IMR-90 (cell line): ENCODE data around the gene ACACB. TPM values are rescaled to one million over a fixed set of nuclear protein-coding genes. Genes with fewer than 3 reads are reported as not detected.

ENCODE experiments used
- ATAC-seq: fragments of 200-7000 bp; cut with Tn5 transposase; 2 replicates; pipeline ENCODE4 v1.9.1; 2020; ENCODE audit warnings: low read depth, mild to moderate bottlenecking, moderate library complexity
- BruUV-seq: library from RNA; stranded (reverse); fragments of 400-500 nt; replicated peaks from 2 replicates; lab custom pipeline; 2021; lab: Mats Ljungman, UMichigan
- CTCF ChIA-PET: fragments of 300-600 bp; formaldehyde crosslinking; extraction: SDS; loops from one replicate; lab custom pipeline; 2021; ENCODE audit warnings: antibody characterized with exemption; lab: Yijun Ruan, JAX
- POLR2A ChIA-PET: fragments of 300-600 bp; sonication (Branson Sonifier 250); formaldehyde crosslinking; loops from one replicate; lab custom pipeline; 2022; ENCODE audit warnings: antibody characterized with exemption; ENCODE audit not compliant: unreplicated experiment; lab: Charles Lee
- DNase-seq: peaks from one replicate; pipeline ENCODE4 v3.0.0; 2013
- H2AFZ ChIP-seq: replicated peaks from 2 replicates; pipeline ENCODE3; 2013; ENCODE audit warnings: low read length, mild to moderate bottlenecking; ENCODE audit not compliant: poor library complexity
- H2AK5ac ChIP-seq: 2 replicates; pipeline ENCODE4 v1.6.1; 2013; ENCODE audit warnings: low read depth, low read length, inconsistent platforms
- H2AK9ac ChIP-seq: replicated peaks from 2 replicates; pipeline ENCODE3; 2013; ENCODE audit warnings: mild to moderate bottlenecking, low read depth, low read length, moderate library complexity; ENCODE audit not compliant: poor library complexity
- H2BK120ac ChIP-seq: 2 replicates; pipeline ENCODE4 v1.6.1; 2013; ENCODE audit warnings: low read depth, low read length, inconsistent platforms
- H2BK15ac ChIP-seq: 3 replicates; pipeline ENCODE4 v1.6.1; 2013; ENCODE audit warnings: low read depth, low read length, inconsistent platforms
- H2BK20ac ChIP-seq: 2 replicates; pipeline ENCODE4 v1.6.1; 2013; ENCODE audit warnings: low read depth, mild to moderate bottlenecking, inconsistent platforms, low read length, moderate library complexity
- H2BK5ac ChIP-seq: 2 replicates; pipeline ENCODE4 v1.6.1; 2013; ENCODE audit warnings: mild to moderate bottlenecking, low read depth, low read length, inconsistent platforms; ENCODE audit not compliant: poor library complexity, severe bottlenecking
- H3K14ac ChIP-seq: replicated peaks from 2 replicates; pipeline ENCODE4 v1.6.1; 2013; ENCODE audit warnings: low read depth, low read length, inconsistent platforms
- H3K18ac ChIP-seq: 2 replicates; pipeline ENCODE4 v1.6.1; 2013; ENCODE audit warnings: low read depth, low read length, control low read depth
- H3K23ac ChIP-seq: 2 replicates; pipeline ENCODE4 v1.6.1; 2013; ENCODE audit warnings: low read depth, low read length, inconsistent platforms
- H3K27ac ChIP-seq: 2 replicates; pipeline ENCODE4 v1.5.1; 2013; ENCODE audit warnings: mild to moderate bottlenecking, control low read depth, low read length; ENCODE audit not compliant: insufficient read depth
- H3K27me3 ChIP-seq: 2 replicates; pipeline ENCODE4 v1.6.1; 2013; ENCODE audit warnings: low read length; ENCODE audit not compliant: control insufficient read depth, insufficient read depth
- H3K36me3 ChIP-seq: 2 replicates; pipeline ENCODE4 v1.6.1; 2013; ENCODE audit warnings: low read length, mixed read lengths; ENCODE audit not compliant: control insufficient read depth, insufficient read depth
- H3K4ac ChIP-seq: 2 replicates; pipeline ENCODE4 v1.6.1; 2013; ENCODE audit warnings: low read depth, low read length, inconsistent platforms
- H3K4me1 ChIP-seq: 2 replicates; pipeline ENCODE4 v1.6.1; 2013; ENCODE audit warnings: low read length, mixed read lengths; ENCODE audit not compliant: control insufficient read depth, insufficient read depth
- H3K4me2 ChIP-seq: 2 replicates; pipeline ENCODE4 v1.6.1; 2013; ENCODE audit warnings: low read depth, mild to moderate bottlenecking, control low read depth, low read length, moderate library complexity
- H3K4me3 ChIP-seq: 2 replicates; pipeline ENCODE4 v1.5.1; 2013; ENCODE audit warnings: low read depth, mild to moderate bottlenecking, control low read depth, low read length, moderate library complexity; ENCODE audit not compliant: insufficient read depth
- H3K56ac ChIP-seq: 2 replicates; pipeline ENCODE4 v1.6.1; 2013; ENCODE audit warnings: low read length, inconsistent platforms; ENCODE audit not compliant: insufficient read depth; ENCODE audit errors: extremely low read depth
- H3K79me1 ChIP-seq, 2 experiments: 2 replicates each; pipeline ENCODE4 v1.6.1; 2013; ENCODE audit warnings: low read length in 2 of 2, inconsistent platforms in 1 of 2, low read depth in 1 of 2
- H3K9ac ChIP-seq: 2 replicates; pipeline ENCODE4 v1.6.1; 2013; ENCODE audit warnings: low read depth, low read length, control low read depth
- H3K9me1 ChIP-seq: 2 replicates; pipeline ENCODE4 v1.6.1; 2013; ENCODE audit warnings: low read length, inconsistent platforms; ENCODE audit not compliant: insufficient read depth
- H3K9me3 ChIP-seq: 2 replicates; pipeline ENCODE4 v1.6.1; 2013; ENCODE audit warnings: low read length; ENCODE audit not compliant: control insufficient read depth, insufficient read depth
- H4K20me1 ChIP-seq: 2 replicates; pipeline ENCODE4 v1.6.1; 2013; ENCODE audit warnings: low read length, inconsistent platforms; ENCODE audit not compliant: insufficient read depth
- H4K5ac ChIP-seq: 2 replicates; pipeline ENCODE4 v1.6.1; 2013; ENCODE audit warnings: mild to moderate bottlenecking, low read depth, low read length, control low read depth
- H4K8ac ChIP-seq, 2 experiments: 2 replicates each; pipeline ENCODE4 v1.6.1; 2013; ENCODE audit warnings: low read depth in 2 of 2, low read length in 2 of 2, control low read depth in 1 of 2, inconsistent platforms in 1 of 2
- H4K91ac ChIP-seq: 2 replicates; pipeline ENCODE4 v1.6.1; 2013; ENCODE audit warnings: low read depth, low read length, inconsistent platforms; ENCODE audit not compliant: insufficient read depth
- BHLHE40 ChIP-seq: fragments of 150-350 bp; IDR thresholded peaks from 2 replicates; pipeline ENCODE4 v1.6.1; 2016; ENCODE audit warnings: mild to moderate bottlenecking, low read depth, low read length
- FOS ChIP-seq: fragments of 150-350 bp; IDR thresholded peaks from 2 replicates; pipeline ENCODE4 v1.6.1; 2016; ENCODE audit warnings: low read depth, low read length
- MAFK ChIP-seq: IDR thresholded peaks from 2 replicates; pipeline ENCODE4 v1.6.1; 2012; ENCODE audit warnings: low read depth, low read length, improper control_type of control experiment
- RAD21 ChIP-seq: IDR thresholded peaks from 2 replicates; pipeline ENCODE4 v1.6.1; 2012; ENCODE audit warnings: low read length, improper control_type of control experiment
- WGBS, 2 experiments: methylation state at CpG; one replicate each; pipeline versions ENCODE4 v1.1.5 to v1.1.7; 2013; ENCODE audit warnings: missing lambda C conversion rate in 2 of 2; ENCODE audit not compliant: insufficient read length in 1 of 2; ENCODE audit errors: extremely low coverage in 2 of 2; 5-methylcytosine and 5-hydroxymethylcytosine counted together
- dilution Hi-C: fragments of 300-500 bp; cut with HindIII; formaldehyde crosslinking; loops from one replicate; pipeline ENCODE4 v1.14.3; 2018; ENCODE audit warnings: low sequenced_read_pairs; ENCODE audit not compliant: unreplicated experiment
- in situ Hi-C: fragments of 300-500 bp; cut with MboI; formaldehyde crosslinking; loops from 3 replicates; pipeline ENCODE4 v1.14.3; 2019; ENCODE audit warnings: low sequenced_read_pairs, inconsistent platforms, mixed read lengths
- intact Hi-C: fragments of 100-400 bp; cut with micrococcal nuclease; formaldehyde crosslinking; loops from 2 replicates; pipeline ENCODE4 v1.10.0; 2022
- polyA plus RNA-seq, 3 experiments: library from polyadenylated mRNA; depleted of rRNA; stranded (reverse); fragments of >200 nt; gene quantifications; 2 replicates each; pipeline ENCODE4 v1.2.3, GENCODE V29; 2012; ENCODE audit warnings: low replicate concordance in 1 of 3
- total RNA-seq: library from RNA; depleted of rRNA; stranded (reverse); fragments of >200 nt; gene quantifications from 2 replicates; pipeline ENCODE4 v1.2.3, GENCODE V29; 2012

ACACB gene
- total and polyA plus RNA-seq, 2 of the 4 experiments (the other 2 are of a cell fraction) = 2.0 to 2.1 TPM

- Histone ChIP-seq H3K9ac (no peak overlapping the region), H3K79me1 (no peaks in the 10 kb centered on the region), H3K27me3 (no peaks in the 10 kb centered on the region), H3K23ac (no peak overlapping the region), H4K5ac (no peak overlapping the region), H3K9me3 (no peaks in the 10 kb centered on the region), H2AFZ (no peak overlapping the region), H3K14ac (no peak overlapping the region), H4K8ac (no peak overlapping the region), H3K4ac (no peak overlapping the region), H2AK9ac (no peak overlapping the region), H3K18ac (no peak overlapping the region), H3K4me3 (no peak overlapping the region), H2BK120ac (no peak overlapping the region), H3K4me1 (no peaks in the 10 kb centered on the region), H3K56ac (no peak overlapping the region), H3K36me3 (no peaks in the 10 kb centered on the region), H3K4me2 (no peak overlapping the region), H4K91ac (no peak overlapping the region), H4K20me1 (no peaks in the 10 kb centered on the region), H3K27ac (no peak overlapping the region), H3K9me1 (no peaks in the 10 kb centered on the region), H2BK20ac (no peak overlapping the region), H2BK5ac (no peak overlapping the region), H2AK5ac (no peak overlapping the region), H2BK15ac (no peak overlapping the region)
- no CpG with 5 or more reads among the region's 4 CpGs for WGBS, 2 experiments
- no peak for ATAC-seq
- DNase-seq = no peak
- no peak for TF ChIP-seq RAD21
- TF ChIP-seq MAFK = no peak
- TF ChIP-seq FOS = no peak
- TF ChIP-seq BHLHE40 = no peak
- CTCF ChIA-PET = interaction anchor here (0.9 to 1.5 kb wide), 3 partner anchors 9 to 273 kb away, joined by 3 to 4 read pairs (median 3); no protein-coding TSS in a partner anchor
- intact Hi-C loops = no loop called here
- in situ Hi-C loops = no loop called here
- POLR2A ChIA-PET = no interaction called here
- dilution Hi-C loops = no loop called here
- no TSS peak for BruUV-seq
These were observed 4.2 kb downstream of the ACACB start for GRCh38 chr12:109120557-109120956.
